Naive thymus-derived CD4-positive, alpha-beta T cell (primary cell): ENCODE measurements around the gene LYRM4. TPM values are rescaled to one million over a fixed set of nuclear protein-coding genes. Genes with fewer than 3 reads are reported as not detected.

ENCODE experiments used
- ATAC-seq: fragments of 150-1000 bp; cut with Tn5 transposase; 2 replicates; pipeline ENCODE4 v1.10.0; 2021; ENCODE audit warnings: mild to moderate bottlenecking, moderate library complexity
- CTCF ChIA-PET: fragments of 350-600 bp; sonication (Branson Sonifier 250); formaldehyde crosslinking; loops from one replicate; lab custom pipeline; 2021; ENCODE audit warnings: antibody characterized with exemption; lab: Charles Lee
- POLR2A ChIA-PET: fragments of 350-600 bp; sonication (Branson Sonifier 250); formaldehyde crosslinking; loops from one replicate; lab custom pipeline; 2021; ENCODE audit warnings: antibody characterized with exemption, inconsistent platforms; lab: Charles Lee
- DNase-seq, 9 donors: peaks; one replicate each; pipeline versions ENCODE4 v3.0.0 to v3.0.0-alpha.2; 2020 to 2022; ENCODE audit warnings: mixed read lengths in 1 of 9
- H3K27ac ChIP-seq: one replicate; pipeline ENCODE4 v1.7.0; 2013; ENCODE audit warnings: mild to moderate bottlenecking, low read depth, low read length, moderate library complexity
- H3K27me3 ChIP-seq, 2 donors: one replicate each; pipeline ENCODE4 v1.7.0; 2013; ENCODE audit warnings: low read length in 2 of 2, mild to moderate bottlenecking in 2 of 2, moderate library complexity in 2 of 2; ENCODE audit not compliant: control insufficient read depth in 2 of 2, insufficient read depth in 2 of 2
- H3K36me3 ChIP-seq, 3 experiments: 1 replicate in 2 of 3; 2 replicates in 1 of 3; pipeline ENCODE4 v1.7.0; 2013; ENCODE audit warnings: low read length in 3 of 3, mild to moderate bottlenecking in 3 of 3, moderate library complexity in 1 of 3; ENCODE audit not compliant: insufficient read depth in 3 of 3, control insufficient read depth in 2 of 3
- H3K4me1 ChIP-seq, 2 donors: one replicate each; pipeline ENCODE4 v1.7.0; 2013; ENCODE audit warnings: low read length in 2 of 2, mild to moderate bottlenecking in 2 of 2, moderate library complexity in 1 of 2; ENCODE audit not compliant: control insufficient read depth in 2 of 2, insufficient read depth in 2 of 2
- H3K4me3 ChIP-seq: 2 replicates; pipeline ENCODE4 v1.7.0; 2013; ENCODE audit warnings: mild to moderate bottlenecking, low read length
- H3K9me3 ChIP-seq, 3 experiments: 1 replicate in 2 of 3; 2 replicates in 1 of 3; pipeline ENCODE4 v1.7.0; 2013; ENCODE audit warnings: low read length in 3 of 3; ENCODE audit not compliant: control insufficient read depth in 2 of 3
- H3K27ac Mint-ChIP-seq, 9 donors: one replicate each; pipeline ENCODE4 v1.8.0; 2020 to 2022; ENCODE audit warnings: mixed read lengths in 9 of 9, mild to moderate bottlenecking in 8 of 9, moderate library complexity in 5 of 9, inconsistent platforms in 2 of 9
- H3K27me3 Mint-ChIP-seq, 5 donors: one replicate each; pipeline ENCODE4 v1.8.0; 2021 to 2022; ENCODE audit warnings: mixed read lengths in 5 of 5, mild to moderate bottlenecking in 1 of 5
- H3K36me3 Mint-ChIP-seq, 5 donors: one replicate each; pipeline ENCODE4 v1.8.0; 2020 to 2022; ENCODE audit warnings: mixed read lengths in 5 of 5, mild to moderate bottlenecking in 3 of 5, inconsistent platforms in 1 of 5
- H3K4me1 Mint-ChIP-seq, 7 donors: one replicate each; pipeline ENCODE4 v1.8.0; 2020 to 2022; ENCODE audit warnings: mixed read lengths in 7 of 7, mild to moderate bottlenecking in 3 of 7, inconsistent platforms in 1 of 7
- H3K4me3 Mint-ChIP-seq, 10 donors: one replicate each; pipeline ENCODE4 v1.8.0; 2020 to 2022; ENCODE audit warnings: mild to moderate bottlenecking in 10 of 10, mixed read lengths in 10 of 10, moderate library complexity in 6 of 10, inconsistent platforms in 2 of 10
- H3K9me3 Mint-ChIP-seq, 11 donors: one replicate each; pipeline ENCODE4 v1.8.0; 2020 to 2022; ENCODE audit warnings: mixed read lengths in 11 of 11, mild to moderate bottlenecking in 4 of 11, inconsistent platforms in 1 of 11, moderate library complexity in 1 of 11
- intact Hi-C, 2 donors: fragments of 100-400 bp; cut with micrococcal nuclease; formaldehyde crosslinking; loops; one replicate each; pipeline ENCODE4 v1.15.1; 2023
- polyA plus RNA-seq, 2 donors: library from polyadenylated mRNA; unstranded; fragments of 300-500 nt; fragmentation: Illumina TruSeq; gene quantifications; one replicate each; pipeline ENCODE4 v1.2.3, GENCODE V29; 2021
- total RNA-seq, 6 experiments: library from RNA in 5 of 6; stranded (reverse) in 5 of 6; gene quantifications; 1 replicate in 5 of 6; 2 replicates in 1 of 6; pipeline ENCODE4 v1.2.3 and lab custom pipeline; 2021 to 2026

Gene LYRM4
- 10 to 100 TPM; 15.1 to 27.2 (median 22.4) TPM for total RNA-seq
- polyA plus RNA-seq, result 10 to 100 TPM; 36.6 to 61.6 TPM
- total RNA-seq (lab: John Stamatoyannopoulos, UW), result 14.1 reads per million, percentile 43 among the genes with 10 or more reads in this experiment

DNA sequence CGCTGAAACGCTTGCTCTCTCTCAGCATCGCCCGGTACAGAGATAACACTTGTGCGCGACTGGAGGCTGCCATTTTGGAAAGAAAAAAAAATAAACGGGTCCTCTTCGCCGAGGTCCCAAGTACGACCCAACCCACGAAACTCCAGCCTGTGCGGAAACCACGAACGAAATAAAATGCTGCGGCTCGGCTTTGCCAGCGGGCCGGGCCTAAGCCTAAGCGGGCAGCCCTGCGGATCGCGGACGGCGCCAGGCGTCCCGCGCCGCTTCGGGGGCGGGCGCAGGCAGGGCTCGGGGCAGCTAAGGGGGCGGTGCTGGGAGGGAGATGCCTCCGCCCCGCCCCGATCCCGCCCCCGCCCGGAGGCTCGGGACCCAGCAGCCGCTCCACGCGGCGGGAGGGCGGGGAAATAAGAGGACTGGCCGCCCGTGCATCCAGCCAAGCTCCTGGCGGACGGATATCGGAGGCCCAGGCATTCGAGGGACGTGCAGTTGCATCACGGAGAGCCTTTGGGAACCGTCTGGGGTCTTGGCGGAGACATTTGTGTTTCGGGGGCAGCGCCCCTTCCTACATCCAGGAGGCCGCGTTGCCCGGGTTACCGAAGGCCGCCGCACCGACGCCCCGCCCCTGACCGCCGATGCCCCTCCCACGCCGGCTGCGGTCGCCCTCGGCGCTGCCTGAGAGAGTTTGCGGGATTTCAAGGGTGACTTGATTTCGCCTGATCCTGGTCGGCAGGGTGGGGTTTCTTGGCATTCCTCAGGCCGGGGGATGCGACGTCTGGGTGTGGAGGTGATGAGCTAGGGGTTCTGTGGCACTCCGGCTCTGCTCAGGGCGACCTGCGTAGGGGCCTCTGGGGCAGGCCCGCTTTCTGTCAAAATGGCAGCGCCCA, at the start of gene LYRM4, which contains the start of gene FARS2:
Gene LYRM4, minus strand, starts transcription at position 290 of the 884 bp plus-strand sequence. Its CDS starts 217 bp downstream, at position 73.
Gene FARS2, plus strand, starts transcription at position 853 of the 884 bp plus-strand sequence.
- Mint-ChIP-seq H3K27me3 (no peaks in the 10 kb centered on the region), H3K27ac (peak within 1 kb of the TSS; percentile 99 to 100 (median 100)), H3K9me3 (peaks cover 0 to 5% (median 0%) of the 10 kb centered on the region in 11 donors), H3K36me3 (peaks cover under 1 to 22% (median 6%) of the 10 kb centered on the region in 5 donors), H3K4me3 (peak within 1 kb of the TSS; percentile 94 to 100 (median 98)), H3K4me1 (peaks cover 18 to 63% (median 43%) of the 10 kb centered on the region in 7 donors)
- H3K36me3 ChIP-seq, result peaks cover 0 to 3% (median 0%) of the 10 kb centered on the region in 3 experiments
- no peaks in the 10 kb centered on the region for H3K9me3 ChIP-seq
- peak within 1 kb of the TSS; percentile 63 for H3K4me3 ChIP-seq
- H3K4me1 ChIP-seq, result peaks cover 9 to 13% of the 10 kb centered on the region in 2 donors
- ATAC-seq (peak; percentile 91), DNase-seq (peak; percentile 86 to 99 (median 97))
- ChIA-PET POLR2A (interaction anchor here (0.7 to 2.8 kb wide), 9 partner anchors 10 to 1900 kb away, joined by 3 to 20 read pairs (median 3); no protein-coding TSS in a partner anchor), CTCF (interaction anchor here (0.7 to 1.5 kb wide), 3 partner anchors 87 to 117 kb away, joined by 3 read pairs; no protein-coding TSS in a partner anchor)
- intact Hi-C loops, result loop anchor here (1.0 to 10.0 kb wide), 13 partner anchors 19 to 1880 kb away; partner anchors contain the start of genes CDYL (in 1 of the 2) and ECI2 (in 1 of the 2)
- no peaks in the 10 kb centered on the region for H3K27me3 ChIP-seq
- peak within 1 kb of the TSS; percentile 93 for H3K27ac ChIP-seq

DNA sequence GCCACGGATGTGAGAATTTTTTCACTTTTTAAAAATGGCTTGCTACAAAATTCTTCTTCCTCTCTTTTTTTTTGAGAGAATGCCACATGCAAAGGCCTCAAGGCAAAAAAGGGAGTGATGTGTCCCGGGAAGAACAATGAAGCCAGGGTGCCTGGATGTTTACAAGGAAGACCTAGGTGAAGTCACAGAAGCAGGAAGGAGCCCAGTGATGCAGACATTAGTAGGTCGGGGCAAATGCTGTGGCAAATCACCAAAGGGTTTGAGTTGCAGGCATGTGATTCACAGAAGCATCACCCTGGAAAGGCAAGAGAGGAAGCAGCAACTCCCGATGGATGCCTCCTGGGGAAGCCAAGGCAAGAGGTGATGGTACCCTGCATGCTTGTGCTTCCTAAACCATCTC, 47.3 kb upstream of the LYRM4 start:
- Mint-ChIP-seq H3K36me3 (peaks cover 0 to 21% (median 3%) of the 10 kb centered on the region in 5 donors), H3K9me3 (peaks cover 0 to 2% (median 0%) of the 10 kb centered on the region in 11 donors), H3K27ac (no peak overlapping the region), H3K4me3 (no peak overlapping the region), H3K4me1 (peaks cover 4 to 29% (median 13%) of the 10 kb centered on the region in 7 donors), H3K27me3 (no peaks in the 10 kb centered on the region)
- H3K27me3 ChIP-seq, result no peaks in the 10 kb centered on the region
- peaks cover 0 to 4% (median 0%) of the 10 kb centered on the region in 3 experiments for H3K36me3 ChIP-seq
- intact Hi-C loops, result loop anchor here in 1 of 2 donors (10.0 kb wide), 1 partner anchor 93 kb away; no protein-coding TSS in a partner anchor
- ChIA-PET POLR2A (no interaction called here), CTCF (no interaction called here)
- H3K4me1 ChIP-seq, result peaks cover 0 to 3% of the 10 kb centered on the region in 2 donors
- H3K4me3 ChIP-seq, result no peak overlapping the region
- H3K27ac ChIP-seq, result no peak overlapping the region
- H3K9me3 ChIP-seq, result no peaks in the 10 kb centered on the region
- ATAC-seq (no peak), DNase-seq (no peak)

DNA sequence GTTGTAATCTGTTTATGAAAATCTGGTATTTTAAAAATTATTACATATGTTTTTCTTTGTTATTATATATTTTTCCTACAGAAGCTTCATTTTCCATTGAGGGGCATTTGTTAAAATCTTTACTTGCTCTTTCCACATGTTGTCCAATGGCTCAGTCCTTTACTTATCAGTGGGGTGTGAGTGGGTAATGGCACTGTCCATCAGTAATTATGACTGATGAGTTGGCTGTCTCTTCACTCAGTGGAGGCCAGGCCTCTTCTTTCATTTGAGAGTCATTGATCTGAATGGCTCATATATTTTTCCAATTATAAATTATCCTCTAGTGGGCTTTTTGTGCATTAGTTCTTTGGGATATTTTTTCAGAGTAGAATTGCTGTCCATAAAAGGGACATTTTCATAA, 46.3 kb upstream of the LYRM4 start:
- intact Hi-C loops, result loop anchor here in 1 of 2 donors (10.0 kb wide), 1 partner anchor 92 kb away; no protein-coding TSS in a partner anchor
- H3K9me3 Mint-ChIP-seq, result peaks cover 0 to 2% (median 0%) of the 10 kb centered on the region in 11 donors
- H3K27ac Mint-ChIP-seq, result no peak overlapping the region
- no peak for ATAC-seq
- Histone ChIP-seq H3K4me1 (peaks cover 5 to 10% of the 10 kb centered on the region in 2 donors), H3K4me3 (no peak overlapping the region), H3K9me3 (no peaks in the 10 kb centered on the region), H3K27ac (no peak overlapping the region), H3K27me3 (no peaks in the 10 kb centered on the region), H3K36me3 (peaks cover 0 to 4% (median 0%) of the 10 kb centered on the region in 3 experiments)
- DNase-seq, result no peak
- peaks cover 12 to 33% (median 23%) of the 10 kb centered on the region in 7 donors for H3K4me1 Mint-ChIP-seq
- no peaks in the 10 kb centered on the region for H3K27me3 Mint-ChIP-seq
- peaks cover 0 to 21% (median 3%) of the 10 kb centered on the region in 5 donors for H3K36me3 Mint-ChIP-seq
- no peak overlapping the region for H3K4me3 Mint-ChIP-seq
- ChIA-PET CTCF (no interaction called here), POLR2A (no interaction called here)

DNA sequence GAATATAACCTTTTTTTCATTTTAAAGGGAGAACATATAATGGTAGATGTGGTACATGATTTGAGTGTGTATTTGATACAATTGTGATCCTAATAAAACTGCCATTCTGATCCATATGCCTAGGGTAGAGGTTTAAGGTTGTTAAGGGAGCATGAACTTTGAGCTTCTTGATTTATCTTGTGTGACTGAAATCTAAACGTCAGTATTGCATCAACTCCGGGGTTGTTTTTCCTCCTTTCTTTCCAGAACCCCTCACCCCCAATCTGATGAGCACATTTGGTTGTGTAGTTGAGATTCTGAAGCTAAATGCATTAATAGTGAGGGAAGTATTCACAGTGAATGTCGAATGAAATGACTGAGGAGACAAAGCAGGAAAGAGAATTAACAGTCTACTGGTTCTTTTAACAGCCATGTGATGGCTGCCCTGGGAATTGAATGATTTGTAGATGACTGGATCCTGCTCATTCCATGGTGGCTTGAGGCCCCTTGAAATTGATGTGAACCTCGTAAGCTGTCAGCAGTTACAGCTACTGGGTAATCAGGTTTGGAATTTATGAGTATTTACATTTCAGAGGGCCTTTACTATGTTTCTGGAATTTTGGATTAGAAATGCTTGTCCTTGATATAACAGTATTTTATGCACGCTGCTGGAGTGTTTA, 45.3 kb upstream of the LYRM4 start:
- peaks cover 0 to 2% (median 0%) of the 10 kb centered on the region in 11 donors for H3K9me3 Mint-ChIP-seq
- ATAC-seq (no peak), DNase-seq (no peak)
- no peaks in the 10 kb centered on the region for H3K27me3 Mint-ChIP-seq
- no peak overlapping the region for H3K27ac Mint-ChIP-seq
- Histone ChIP-seq H3K36me3 (peaks cover 0 to 4% (median 0%) of the 10 kb centered on the region in 3 experiments), H3K27ac (no peak overlapping the region), H3K4me1 (peaks cover 5 to 13% of the 10 kb centered on the region in 2 donors), H3K4me3 (no peak overlapping the region), H3K27me3 (no peaks in the 10 kb centered on the region), H3K9me3 (no peaks in the 10 kb centered on the region)
- H3K4me3 Mint-ChIP-seq, result no peak overlapping the region
- intact Hi-C loops, result loop anchor here in 1 of 2 donors (10.0 kb wide), 1 partner anchor 91 kb away; no protein-coding TSS in a partner anchor
- peaks cover 0 to 21% (median 3%) of the 10 kb centered on the region in 5 donors for H3K36me3 Mint-ChIP-seq
- peaks cover 16 to 40% (median 30%) of the 10 kb centered on the region in 7 donors for H3K4me1 Mint-ChIP-seq
- ChIA-PET POLR2A (no interaction called here), CTCF (interaction anchor here (1.5 kb wide), 1 partner anchor 162 kb away, joined by 9 read pairs; no protein-coding TSS in a partner anchor)

DNA sequence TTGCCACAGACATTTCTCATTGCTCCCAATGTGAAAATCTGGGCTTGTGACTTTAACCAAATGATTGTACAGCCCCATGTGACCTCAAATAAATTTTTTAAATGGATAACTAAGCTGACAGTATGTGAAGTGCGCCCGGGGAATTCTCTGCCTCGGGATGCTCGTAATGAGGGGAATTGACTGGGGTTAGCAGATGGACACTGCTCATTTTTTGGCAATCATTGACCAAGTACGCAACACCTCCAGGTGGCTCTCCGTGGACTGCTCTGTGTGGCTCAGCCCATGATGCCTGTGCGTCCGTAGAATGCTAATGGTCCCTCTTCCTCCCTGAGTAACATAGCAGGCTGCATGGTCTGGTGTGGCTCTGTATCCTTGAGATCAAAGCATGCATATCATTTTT, 42.9 kb upstream of the LYRM4 start:
- H3K27ac Mint-ChIP-seq, result no peak overlapping the region
- H3K9me3 Mint-ChIP-seq, result peaks cover 0 to 2% (median 0%) of the 10 kb centered on the region in 11 donors
- H3K4me1 Mint-ChIP-seq, result peaks cover 20 to 56% (median 42%) of the 10 kb centered on the region in 7 donors
- intact Hi-C loops, result loop anchor here (1.0 to 10.0 kb wide), 4 partner anchors 43 to 1244 kb away; partner anchors contain the start of gene LYRM4 (in 2 of the 2)
- POLR2A ChIA-PET, result no interaction called here
- no peak overlapping the region for H3K4me3 Mint-ChIP-seq
- H3K27me3 Mint-ChIP-seq, result no peaks in the 10 kb centered on the region
- peaks cover 0 to 4% (median 0%) of the 10 kb centered on the region in 3 experiments for H3K36me3 ChIP-seq
- H3K4me3 ChIP-seq, result no peak overlapping the region
- no peaks in the 10 kb centered on the region for H3K27me3 ChIP-seq
- no peak for ATAC-seq
- H3K9me3 ChIP-seq, result no peaks in the 10 kb centered on the region
- H3K4me1 ChIP-seq, result peaks cover 5 to 13% of the 10 kb centered on the region in 2 donors
- CTCF ChIA-PET, result interaction anchor here (1.4 to 3.5 kb wide), 3 partner anchors 157 to 1242 kb away, joined by 5 to 28 read pairs (median 7); no protein-coding TSS in a partner anchor
- no peak overlapping the region for H3K27ac ChIP-seq
- no peak for DNase-seq
- peaks cover 0 to 17% (median 3%) of the 10 kb centered on the region in 5 donors for H3K36me3 Mint-ChIP-seq
